ENCODE results near the gene GSTM5. TPM values are rescaled to one million over a fixed set of nuclear protein-coding genes. Genes with fewer than 3 reads are reported as not detected.
"Not testable (repeated sequence)": the region's sequence is repeated elsewhere in the genome, so short reads cannot be mapped to it uniquely, and the experiment has no call there.

GSTM5 gene
- total RNA-seq, 1 donor from 2014 or later: not detected

- Histone ChIP-seq H3K79me2 (ENCODE audit: insufficient read depth, low read length) (no peaks in the 10 kb centered on the region), H3K9me3 (ENCODE audit: insufficient read depth, low read depth, low read length) (no peaks in the 10 kb centered on the region), H3K27me3 (ENCODE audit: insufficient read depth, low read length) (no peaks in the 10 kb centered on the region), H3K27ac (ENCODE audit: low read depth, low read length) (no peak overlapping the region), H4K20me1 (ENCODE audit: insufficient read depth, low read length) (no peaks in the 10 kb centered on the region), H3K4me2 (ENCODE audit: low read length) (peak overlapping the region; percentile 84), H3K4me3 (ENCODE audit: insufficient read depth, low read depth, low read length) (peak overlapping the region; percentile 32), H2AFZ (ENCODE audit: low read depth, low read length) (peak overlapping the region; percentile 75), H3K36me3 (ENCODE audit: insufficient read depth, low read length) (no peaks in the 10 kb centered on the region), H3K9ac (ENCODE audit: low read length) (peak overlapping the region; percentile 47), H3K4me1 (ENCODE audit: insufficient read depth, low read length) (peaks cover 4% of the 10 kb centered on the region)
- no peaks in the 10 kb centered on the region for H3K4me1 Mint-ChIP-seq (ENCODE audit: low read depth, unreplicated experiment)
- no peaks in the 10 kb centered on the region for H3K9me3 Mint-ChIP-seq (ENCODE audit: unreplicated experiment)
- FAIRE-seq (no peak), DNase-seq (ENCODE audit: low read depth) (no peak)
- H3K27me3 Mint-ChIP-seq (ENCODE audit: low read depth, unreplicated experiment): peaks cover 16% of the 10 kb centered on the region
- TF ChIP-seq, protein P1, sequence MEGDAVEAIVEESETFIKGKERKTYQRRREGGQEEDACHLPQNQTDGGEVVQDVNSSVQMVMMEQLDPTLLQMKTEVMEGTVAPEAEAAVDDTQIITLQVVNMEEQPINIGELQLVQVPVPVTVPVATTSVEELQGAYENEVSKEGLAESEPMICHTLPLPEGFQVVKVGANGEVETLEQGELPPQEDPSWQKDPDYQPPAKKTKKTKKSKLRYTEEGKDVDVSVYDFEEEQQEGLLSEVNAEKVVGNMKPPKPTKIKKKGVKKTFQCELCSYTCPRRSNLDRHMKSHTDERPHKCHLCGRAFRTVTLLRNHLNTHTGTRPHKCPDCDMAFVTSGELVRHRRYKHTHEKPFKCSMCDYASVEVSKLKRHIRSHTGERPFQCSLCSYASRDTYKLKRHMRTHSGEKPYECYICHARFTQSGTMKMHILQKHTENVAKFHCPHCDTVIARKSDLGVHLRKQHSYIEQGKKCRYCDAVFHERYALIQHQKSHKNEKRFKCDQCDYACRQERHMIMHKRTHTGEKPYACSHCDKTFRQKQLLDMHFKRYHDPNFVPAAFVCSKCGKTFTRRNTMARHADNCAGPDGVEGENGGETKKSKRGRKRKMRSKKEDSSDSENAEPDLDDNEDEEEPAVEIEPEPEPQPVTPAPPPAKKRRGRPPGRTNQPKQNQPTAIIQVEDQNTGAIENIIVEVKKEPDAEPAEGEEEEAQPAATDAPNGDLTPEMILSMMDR (IDR thresholded peaks at IDR 0.05; ENCODE audit: insufficient read depth, low read depth, low read length): no peak
- no peak for TF ChIP-seq EZH2 (IDR thresholded peaks at IDR 0.05; ENCODE audit: insufficient read depth, low read length)
- no peak overlapping the region for H3K27ac Mint-ChIP-seq (ENCODE audit: unreplicated experiment)
- peak overlapping the region; percentile 70 for H3K4me3 Mint-ChIP-seq (ENCODE audit: unreplicated experiment)
- peaks cover 5% of the 10 kb centered on the region for H3K36me3 Mint-ChIP-seq (ENCODE audit: low read depth, unreplicated experiment)
Observed at GRCh38 chr1:109668123-109668775, 43.8 kb upstream of the GSTM5 start.

GRCh38 chr1:109669246-109669948 lies 42.7 kb upstream of the GSTM5 start:
- no peaks in the 10 kb centered on the region for H3K9me3 ChIP-seq (ENCODE audit: insufficient read depth, low read depth, low read length)
- H3K27ac ChIP-seq (ENCODE audit: low read depth, low read length): no peak overlapping the region
- Mint-ChIP-seq H3K27ac (ENCODE audit: unreplicated experiment) (peak overlapping the region; percentile 47), H3K36me3 (ENCODE audit: low read depth, unreplicated experiment) (peaks cover 8% of the 10 kb centered on the region), H3K9me3 (ENCODE audit: unreplicated experiment) (peaks cover 2% of the 10 kb centered on the region), H3K4me3 (ENCODE audit: unreplicated experiment) (no peak overlapping the region), H3K4me1 (ENCODE audit: low read depth, unreplicated experiment) (no peaks in the 10 kb centered on the region), H3K27me3 (ENCODE audit: low read depth, unreplicated experiment) (peaks cover 22% of the 10 kb centered on the region)
- H3K4me1 ChIP-seq (ENCODE audit: insufficient read depth, low read length): peaks cover 4% of the 10 kb centered on the region
- no peak overlapping the region for H3K9ac ChIP-seq (ENCODE audit: low read length)
- no peak overlapping the region for H3K4me2 ChIP-seq (ENCODE audit: low read length)
- no peak overlapping the region for H2AFZ ChIP-seq (ENCODE audit: low read depth, low read length)
- H4K20me1 ChIP-seq (ENCODE audit: insufficient read depth, low read length): no peaks in the 10 kb centered on the region
- TF ChIP-seq, protein P1 (IDR thresholded peaks at IDR 0.05; ENCODE audit: insufficient read depth, low read depth, low read length): no peak
- TF ChIP-seq EZH2 (IDR thresholded peaks at IDR 0.05; ENCODE audit: insufficient read depth, low read length): no peak
- H3K27me3 ChIP-seq (ENCODE audit: insufficient read depth, low read length): no peaks in the 10 kb centered on the region
- DNase-seq (ENCODE audit: low read depth) (no peak), FAIRE-seq (no peak)
- H3K79me2 ChIP-seq (ENCODE audit: insufficient read depth, low read length): no peaks in the 10 kb centered on the region
- H3K36me3 ChIP-seq (ENCODE audit: insufficient read depth, low read length): no peaks in the 10 kb centered on the region
- no peak overlapping the region for H3K4me3 ChIP-seq (ENCODE audit: insufficient read depth, low read depth, low read length)

- not testable (repeated sequence) for H2AFZ ChIP-seq (ENCODE audit: low read depth, low read length); H4K20me1 ChIP-seq (ENCODE audit: insufficient read depth, low read length); H3K79me2 ChIP-seq (ENCODE audit: insufficient read depth, low read length); H3K9me3 ChIP-seq (ENCODE audit: insufficient read depth, low read depth, low read length); H3K4me1 ChIP-seq (ENCODE audit: insufficient read depth, low read length); H3K9ac ChIP-seq (ENCODE audit: low read length); H3K4me1 Mint-ChIP-seq (ENCODE audit: low read depth, unreplicated experiment); H3K9me3 Mint-ChIP-seq (ENCODE audit: unreplicated experiment); H3K36me3 Mint-ChIP-seq (ENCODE audit: low read depth, unreplicated experiment); H3K4me3 Mint-ChIP-seq (ENCODE audit: unreplicated experiment); H3K4me2 ChIP-seq (ENCODE audit: low read length); FAIRE-seq; H3K4me3 ChIP-seq (ENCODE audit: insufficient read depth, low read depth, low read length); H3K27ac ChIP-seq (ENCODE audit: low read depth, low read length); H3K36me3 ChIP-seq (ENCODE audit: insufficient read depth, low read length); H3K27ac Mint-ChIP-seq (ENCODE audit: unreplicated experiment); H3K27me3 ChIP-seq (ENCODE audit: insufficient read depth, low read length); DNase-seq (ENCODE audit: low read depth)
- H3K27me3 Mint-ChIP-seq (ENCODE audit: low read depth, unreplicated experiment): peaks cover 21% of the 10 kb centered on the region
Observed at GRCh38 chr1:109669949-109670302, 42.1 kb upstream of the GSTM5 start.
